Naive thymus-derived CD4-positive, alpha-beta T cell (primary cell): ENCODE data around the gene CLIC5. TPM values are rescaled to one million over a fixed set of nuclear protein-coding genes. Genes with fewer than 3 reads are reported as not detected.

Experiments
- ATAC-seq: fragments of 150-1000 bp; cut with Tn5 transposase; 2 replicates; pipeline ENCODE4 v1.10.0; 2021; ENCODE audit warnings: mild to moderate bottlenecking, moderate library complexity
- CTCF ChIA-PET: fragments of 350-600 bp; sonication (Branson Sonifier 250); formaldehyde crosslinking; loops from one replicate; lab custom pipeline; 2021; ENCODE audit warnings: antibody characterized with exemption; lab: Charles Lee
- POLR2A ChIA-PET: fragments of 350-600 bp; sonication (Branson Sonifier 250); formaldehyde crosslinking; loops from one replicate; lab custom pipeline; 2021; ENCODE audit warnings: antibody characterized with exemption, inconsistent platforms; lab: Charles Lee
- DNase-seq, 9 donors: peaks; one replicate each; pipeline versions ENCODE4 v3.0.0 to v3.0.0-alpha.2; 2020 to 2022; ENCODE audit warnings: mixed read lengths in 1 of 9
- H3K27ac ChIP-seq: one replicate; pipeline ENCODE4 v1.7.0; 2013; ENCODE audit warnings: mild to moderate bottlenecking, low read depth, low read length, moderate library complexity
- H3K27me3 ChIP-seq, 2 donors: one replicate each; pipeline ENCODE4 v1.7.0; 2013; ENCODE audit warnings: low read length in 2 of 2, mild to moderate bottlenecking in 2 of 2, moderate library complexity in 2 of 2; ENCODE audit not compliant: control insufficient read depth in 2 of 2, insufficient read depth in 2 of 2
- H3K36me3 ChIP-seq, 3 experiments: 1 replicate in 2 of 3; 2 replicates in 1 of 3; pipeline ENCODE4 v1.7.0; 2013; ENCODE audit warnings: low read length in 3 of 3, mild to moderate bottlenecking in 3 of 3, moderate library complexity in 1 of 3; ENCODE audit not compliant: insufficient read depth in 3 of 3, control insufficient read depth in 2 of 3
- H3K4me1 ChIP-seq, 2 donors: one replicate each; pipeline ENCODE4 v1.7.0; 2013; ENCODE audit warnings: low read length in 2 of 2, mild to moderate bottlenecking in 2 of 2, moderate library complexity in 1 of 2; ENCODE audit not compliant: control insufficient read depth in 2 of 2, insufficient read depth in 2 of 2
- H3K4me3 ChIP-seq: 2 replicates; pipeline ENCODE4 v1.7.0; 2013; ENCODE audit warnings: mild to moderate bottlenecking, low read length
- H3K9me3 ChIP-seq, 3 experiments: 1 replicate in 2 of 3; 2 replicates in 1 of 3; pipeline ENCODE4 v1.7.0; 2013; ENCODE audit warnings: low read length in 3 of 3; ENCODE audit not compliant: control insufficient read depth in 2 of 3
- H3K27ac Mint-ChIP-seq, 9 donors: one replicate each; pipeline ENCODE4 v1.8.0; 2020 to 2022; ENCODE audit warnings: mixed read lengths in 9 of 9, mild to moderate bottlenecking in 8 of 9, moderate library complexity in 5 of 9, inconsistent platforms in 2 of 9
- H3K27me3 Mint-ChIP-seq, 5 donors: one replicate each; pipeline ENCODE4 v1.8.0; 2021 to 2022; ENCODE audit warnings: mixed read lengths in 5 of 5, mild to moderate bottlenecking in 1 of 5
- H3K36me3 Mint-ChIP-seq, 5 donors: one replicate each; pipeline ENCODE4 v1.8.0; 2020 to 2022; ENCODE audit warnings: mixed read lengths in 5 of 5, mild to moderate bottlenecking in 3 of 5, inconsistent platforms in 1 of 5
- H3K4me1 Mint-ChIP-seq, 7 donors: one replicate each; pipeline ENCODE4 v1.8.0; 2020 to 2022; ENCODE audit warnings: mixed read lengths in 7 of 7, mild to moderate bottlenecking in 3 of 7, inconsistent platforms in 1 of 7
- H3K4me3 Mint-ChIP-seq, 10 donors: one replicate each; pipeline ENCODE4 v1.8.0; 2020 to 2022; ENCODE audit warnings: mild to moderate bottlenecking in 10 of 10, mixed read lengths in 10 of 10, moderate library complexity in 6 of 10, inconsistent platforms in 2 of 10
- H3K9me3 Mint-ChIP-seq, 11 donors: one replicate each; pipeline ENCODE4 v1.8.0; 2020 to 2022; ENCODE audit warnings: mixed read lengths in 11 of 11, mild to moderate bottlenecking in 4 of 11, inconsistent platforms in 1 of 11, moderate library complexity in 1 of 11
- intact Hi-C, 2 donors: fragments of 100-400 bp; cut with micrococcal nuclease; formaldehyde crosslinking; loops; one replicate each; pipeline ENCODE4 v1.15.1; 2023
- polyA plus RNA-seq, 2 donors: library from polyadenylated mRNA; unstranded; fragments of 300-500 nt; fragmentation: Illumina TruSeq; gene quantifications; one replicate each; pipeline ENCODE4 v1.2.3, GENCODE V29; 2021
- total RNA-seq, 6 experiments: library from RNA in 5 of 6; stranded (reverse) in 5 of 6; gene quantifications; 1 replicate in 5 of 6; 2 replicates in 1 of 6; pipeline ENCODE4 v1.2.3 and lab custom pipeline; 2021 to 2026

Gene CLIC5
- total and polyA plus RNA-seq, 7 experiments from 2014 or later, result 0.41 to 4.1 (median 2.6) TPM

DNA sequence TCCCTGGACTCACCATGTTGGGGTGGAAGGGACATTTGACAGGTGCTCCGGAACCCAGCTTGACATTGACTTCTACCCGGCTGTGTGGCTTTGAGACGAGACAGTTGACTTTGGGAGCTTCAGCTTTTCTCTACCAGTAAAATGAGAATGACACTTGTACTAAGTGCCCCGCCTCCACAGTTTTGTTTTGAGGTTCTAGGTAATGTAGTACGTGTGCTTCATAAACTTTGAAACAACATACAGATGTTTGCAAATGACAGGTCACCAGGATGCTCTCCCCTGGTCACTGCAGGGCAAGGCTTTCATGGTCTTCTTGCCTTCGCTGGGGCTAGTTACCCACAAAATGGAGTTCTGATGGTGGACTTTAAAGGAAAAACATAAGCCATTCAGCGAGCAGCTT, 31.3 kb downstream of the CLIC5 start:
- Histone ChIP-seq H3K27me3 (no peaks in the 10 kb centered on the region), H3K27ac (no peak overlapping the region), H3K36me3 (no peaks in the 10 kb centered on the region), H3K4me1 (no peaks in the 10 kb centered on the region), H3K9me3 (no peaks in the 10 kb centered on the region), H3K4me3 (no peak overlapping the region)
- H3K27me3 Mint-ChIP-seq, result peaks cover 0 to 8% (median 0%) of the 10 kb centered on the region in 5 donors
- CTCF ChIA-PET, result no interaction called here
- ATAC-seq (no peak), DNase-seq (no peak)
- H3K4me1 Mint-ChIP-seq, result peaks cover 0 to 3% (median 0%) of the 10 kb centered on the region in 7 donors
- peaks cover 0 to 4% (median 0%) of the 10 kb centered on the region in 5 donors for H3K36me3 Mint-ChIP-seq
- peaks cover 0 to 7% (median 0%) of the 10 kb centered on the region in 11 donors for H3K9me3 Mint-ChIP-seq
- no peak overlapping the region for H3K4me3 Mint-ChIP-seq
- intact Hi-C loops, result no loop called here
- POLR2A ChIA-PET, result no interaction called here
- no peak overlapping the region for H3K27ac Mint-ChIP-seq

DNA sequence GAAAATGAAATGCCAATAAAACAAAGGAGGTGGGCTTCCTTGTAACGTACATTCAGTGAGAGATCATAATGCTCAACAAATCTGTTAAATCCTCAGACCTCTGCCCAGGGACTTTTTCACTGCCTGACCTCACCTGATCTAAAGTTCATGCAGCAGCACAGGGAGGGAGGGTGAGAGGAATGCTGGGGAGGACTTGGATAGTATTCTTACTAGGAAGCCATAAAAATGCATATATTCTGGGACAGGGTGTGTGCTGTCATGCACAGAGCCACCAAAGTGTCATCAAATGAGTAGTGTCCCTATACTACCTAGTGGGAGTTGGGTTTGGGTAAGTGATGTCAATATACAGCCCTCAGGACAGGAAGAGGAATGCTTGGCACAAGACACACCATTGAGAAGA, 32.6 kb downstream of the CLIC5 start:
- Histone ChIP-seq H3K27ac (no peak overlapping the region), H3K9me3 (no peaks in the 10 kb centered on the region), H3K4me3 (no peak overlapping the region), H3K4me1 (no peaks in the 10 kb centered on the region), H3K27me3 (no peaks in the 10 kb centered on the region), H3K36me3 (no peaks in the 10 kb centered on the region)
- Mint-ChIP-seq H3K27ac (no peak overlapping the region), H3K36me3 (peaks cover 0 to 4% (median 0%) of the 10 kb centered on the region in 5 donors), H3K27me3 (peaks cover 0 to 13% (median 0%) of the 10 kb centered on the region in 5 donors), H3K4me3 (no peak overlapping the region), H3K9me3 (peaks cover 0 to 7% (median 0%) of the 10 kb centered on the region in 11 donors), H3K4me1 (peaks cover 0 to 3% (median 0%) of the 10 kb centered on the region in 7 donors)
- ChIA-PET CTCF (interaction anchor here (0.8 kb wide), 1 partner anchor 1029 kb away, joined by 3 read pairs; no protein-coding TSS in a partner anchor), POLR2A (no interaction called here)
- DNase-seq (no peak), ATAC-seq (no peak)
- intact Hi-C loops, result no loop called here

DNA sequence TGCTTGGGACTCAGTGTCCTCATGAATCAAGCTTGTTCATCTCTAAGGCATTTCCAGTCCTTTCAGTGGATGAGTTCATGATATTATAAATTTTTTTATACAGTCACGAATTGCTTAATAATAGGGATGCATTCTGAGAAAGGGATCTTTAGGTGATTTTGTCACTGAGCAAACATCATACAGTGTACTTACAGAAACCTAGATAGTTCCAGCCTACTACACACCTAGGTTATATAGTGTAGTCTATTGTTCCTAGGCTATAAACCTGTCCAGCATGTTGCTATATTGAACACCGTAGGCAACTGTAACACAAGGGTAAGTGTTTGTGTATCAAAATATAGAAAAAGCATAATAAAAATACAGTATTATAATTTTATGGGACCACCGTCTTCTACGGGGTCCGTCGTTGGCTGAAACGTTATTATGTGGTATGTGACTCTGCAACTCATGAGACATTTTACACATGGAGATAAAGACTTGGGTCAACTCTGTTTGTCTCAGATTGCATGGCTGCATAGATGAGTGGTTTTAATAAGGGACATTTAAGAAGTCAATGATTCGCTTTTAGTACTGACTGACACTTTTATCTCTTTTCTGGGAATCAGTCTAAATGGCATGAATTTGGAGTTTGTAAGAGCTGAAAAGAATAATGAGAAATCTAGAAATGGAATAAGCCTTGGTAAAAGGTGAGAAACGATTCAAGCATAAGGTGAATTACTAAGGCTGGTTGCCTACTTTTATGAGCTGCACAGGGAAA, 33.2 kb downstream of the CLIC5 start:
- Mint-ChIP-seq H3K9me3 (peaks cover 0 to 7% (median 0%) of the 10 kb centered on the region in 11 donors), H3K27ac (no peak overlapping the region), H3K27me3 (peaks cover 0 to 19% (median 0%) of the 10 kb centered on the region in 5 donors), H3K4me3 (no peak overlapping the region), H3K4me1 (peaks cover 0 to 6% (median 0%) of the 10 kb centered on the region in 7 donors), H3K36me3 (peaks cover 0 to 4% (median 0%) of the 10 kb centered on the region in 5 donors)
- Histone ChIP-seq H3K27me3 (no peaks in the 10 kb centered on the region), H3K4me3 (no peak overlapping the region), H3K9me3 (no peaks in the 10 kb centered on the region), H3K36me3 (no peaks in the 10 kb centered on the region), H3K27ac (no peak overlapping the region), H3K4me1 (no peaks in the 10 kb centered on the region)
- CTCF ChIA-PET, result interaction anchor here (0.8 kb wide), 1 partner anchor 1028 kb away, joined by 3 read pairs; no protein-coding TSS in a partner anchor
- POLR2A ChIA-PET, result no interaction called here
- ATAC-seq (no peak), DNase-seq (no peak)
- intact Hi-C loops, result no loop called here

DNA sequence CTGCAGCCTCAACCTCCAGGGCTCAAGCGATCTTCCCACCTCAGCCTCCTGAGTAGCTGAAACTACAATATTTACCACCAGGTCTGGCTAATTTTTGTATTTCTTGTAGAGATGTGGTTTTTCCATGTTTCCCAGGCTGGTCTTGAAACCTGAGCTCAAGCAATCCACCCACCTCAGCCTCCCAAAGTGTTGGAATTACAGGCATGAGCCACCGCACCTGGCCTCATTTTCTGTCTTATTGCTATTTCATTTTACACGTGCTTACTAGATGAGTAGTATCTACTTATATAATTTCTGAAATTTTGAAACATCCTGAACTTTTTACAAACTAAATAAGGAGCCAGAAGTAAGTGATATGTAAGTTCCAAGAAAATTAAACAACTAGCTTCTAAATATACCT, 34.6 kb downstream of the CLIC5 start:
- Mint-ChIP-seq H3K4me3 (no peak overlapping the region), H3K36me3 (peaks cover 0 to 4% (median 0%) of the 10 kb centered on the region in 5 donors), H3K9me3 (peaks cover 0 to 7% (median 0%) of the 10 kb centered on the region in 11 donors), H3K27ac (no peak overlapping the region), H3K27me3 (peaks cover 0 to 20% (median 0%) of the 10 kb centered on the region in 5 donors), H3K4me1 (peaks cover 0 to 6% (median 0%) of the 10 kb centered on the region in 7 donors)
- Histone ChIP-seq H3K27ac (no peak overlapping the region), H3K9me3 (no peaks in the 10 kb centered on the region), H3K27me3 (no peaks in the 10 kb centered on the region), H3K4me3 (no peak overlapping the region), H3K36me3 (no peaks in the 10 kb centered on the region), H3K4me1 (no peaks in the 10 kb centered on the region)
- ChIA-PET CTCF (no interaction called here), POLR2A (no interaction called here)
- DNase-seq (no peak), ATAC-seq (no peak)
- intact Hi-C loops, result no loop called here

DNA sequence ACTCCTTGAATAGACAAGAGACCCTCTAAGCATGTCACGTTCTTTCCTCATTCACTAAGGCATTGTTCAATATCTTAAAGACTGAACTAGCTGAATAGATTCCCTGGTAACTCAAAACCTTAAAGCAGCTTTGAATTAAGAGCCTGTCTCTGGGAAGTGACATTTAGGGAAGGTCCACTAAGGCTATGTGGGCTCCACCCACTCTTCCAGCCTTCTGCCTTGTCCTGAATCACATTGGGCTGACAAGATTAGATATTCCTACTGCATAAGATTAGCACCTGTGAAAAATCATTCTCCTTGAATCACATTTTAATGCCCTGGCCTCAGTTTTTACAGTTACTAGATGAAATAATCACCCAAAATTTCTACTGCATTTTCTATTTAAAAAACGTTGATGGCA, 36.3 kb downstream of the CLIC5 start:
- no peaks in the 10 kb centered on the region for H3K27me3 ChIP-seq
- Mint-ChIP-seq H3K27me3 (peaks cover 0 to 23% (median 0%) of the 10 kb centered on the region in 5 donors), H3K27ac (no peak overlapping the region), H3K9me3 (peaks cover 0 to 6% (median 4%) of the 10 kb centered on the region in 11 donors), H3K4me1 (peaks cover 0 to 3% (median 0%) of the 10 kb centered on the region in 7 donors), H3K4me3 (no peak overlapping the region), H3K36me3 (peaks cover 0 to 7% (median 0%) of the 10 kb centered on the region in 5 donors)
- intact Hi-C loops, result no loop called here
- ChIA-PET CTCF (no interaction called here), POLR2A (no interaction called here)
- H3K4me1 ChIP-seq, result no peaks in the 10 kb centered on the region
- no peak for ATAC-seq
- H3K9me3 ChIP-seq, result no peaks in the 10 kb centered on the region
- no peak overlapping the region for H3K27ac ChIP-seq
- no peak overlapping the region for H3K4me3 ChIP-seq
- no peak for DNase-seq
- H3K36me3 ChIP-seq, result no peaks in the 10 kb centered on the region

DNA sequence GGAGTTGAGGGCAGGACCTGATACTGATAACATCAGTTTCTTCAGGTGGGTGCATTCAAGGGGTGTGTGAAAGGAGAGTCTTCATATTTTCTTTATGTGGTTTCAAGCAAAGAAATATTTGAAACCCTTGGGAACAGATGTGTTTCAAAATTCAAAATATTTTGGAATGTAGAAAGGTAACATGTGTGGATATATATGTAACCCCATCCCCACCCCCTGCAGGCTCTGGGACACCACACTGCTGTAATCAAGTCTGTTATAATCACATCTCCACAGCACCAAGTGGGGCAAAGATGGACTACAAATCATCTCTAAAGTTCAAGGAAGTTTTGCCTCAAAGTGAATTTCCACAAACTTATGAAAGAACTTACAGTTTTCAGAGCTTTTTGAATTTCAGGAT, 41.1 kb downstream of the CLIC5 start:
- H3K9me3 Mint-ChIP-seq, result peaks cover 0 to 6% (median 4%) of the 10 kb centered on the region in 11 donors
- DNase-seq, result no peak
- no peaks in the 10 kb centered on the region for H3K27me3 ChIP-seq
- H3K27ac Mint-ChIP-seq, result no peak overlapping the region
- H3K4me1 ChIP-seq, result peaks cover 0 to 5% of the 10 kb centered on the region in 2 donors
- H3K4me3 Mint-ChIP-seq, result no peak overlapping the region
- no peak overlapping the region for H3K4me3 ChIP-seq
- H3K4me1 Mint-ChIP-seq, result peaks cover 0 to 17% (median 11%) of the 10 kb centered on the region in 7 donors
- no peak for ATAC-seq
- peaks cover 0 to 17% (median 0%) of the 10 kb centered on the region in 5 donors for H3K27me3 Mint-ChIP-seq
- intact Hi-C loops, result no loop called here
- no peaks in the 10 kb centered on the region for H3K9me3 ChIP-seq
- ChIA-PET POLR2A (no interaction called here), CTCF (no interaction called here)
- H3K36me3 ChIP-seq, result no peaks in the 10 kb centered on the region
- peaks cover 0 to 8% (median 0%) of the 10 kb centered on the region in 5 donors for H3K36me3 Mint-ChIP-seq
- no peak overlapping the region for H3K27ac ChIP-seq
